Testis (tissue), 2 donors: ENCODE data around the gene MPC1.

Experiments used
- POLR2A ChIP-seq: fragments of 450-650 bp; IDR thresholded peaks from one replicate; pipeline ENCODE4 v1.6.1; 2017; ENCODE audit warnings: antibody characterized with exemption, mild to moderate bottlenecking, moderate library complexity
- TF ChIP-seq, protein P1 (sequence below), 3 experiments: fragments of 450-650 bp in 2 of 3; fragments of 200-600 bp in 1 of 3; sonication (generic) in 1 of 3; IDR thresholded peaks; one replicate each; pipeline ENCODE4 v1.5.1; 2016 to 2019; ENCODE audit warnings: antibody characterized with exemption in 3 of 3, mild to moderate bottlenecking in 2 of 3, moderate library complexity in 1 of 3

DNA sequence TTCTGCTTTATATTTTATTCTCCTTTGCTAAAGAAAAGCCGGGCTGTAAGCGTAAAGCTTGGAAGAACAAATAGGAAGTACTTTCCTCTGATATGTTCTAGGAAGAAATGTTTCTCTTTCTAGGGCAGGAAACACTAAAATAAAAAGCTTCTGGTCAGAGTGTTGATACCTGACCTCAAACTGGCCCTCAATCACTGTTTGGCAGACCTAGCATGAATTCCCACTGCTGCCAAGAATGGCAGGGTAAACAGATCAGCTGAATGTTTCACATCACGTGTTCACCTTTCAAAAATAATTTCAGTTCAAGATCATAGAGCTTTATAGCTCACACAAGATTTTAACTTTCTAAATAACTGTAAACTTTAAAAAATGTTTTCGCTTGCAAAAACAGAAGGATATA is 2.9 kb downstream of the MPC1 start:
- TF ChIP-seq, protein P1, sequence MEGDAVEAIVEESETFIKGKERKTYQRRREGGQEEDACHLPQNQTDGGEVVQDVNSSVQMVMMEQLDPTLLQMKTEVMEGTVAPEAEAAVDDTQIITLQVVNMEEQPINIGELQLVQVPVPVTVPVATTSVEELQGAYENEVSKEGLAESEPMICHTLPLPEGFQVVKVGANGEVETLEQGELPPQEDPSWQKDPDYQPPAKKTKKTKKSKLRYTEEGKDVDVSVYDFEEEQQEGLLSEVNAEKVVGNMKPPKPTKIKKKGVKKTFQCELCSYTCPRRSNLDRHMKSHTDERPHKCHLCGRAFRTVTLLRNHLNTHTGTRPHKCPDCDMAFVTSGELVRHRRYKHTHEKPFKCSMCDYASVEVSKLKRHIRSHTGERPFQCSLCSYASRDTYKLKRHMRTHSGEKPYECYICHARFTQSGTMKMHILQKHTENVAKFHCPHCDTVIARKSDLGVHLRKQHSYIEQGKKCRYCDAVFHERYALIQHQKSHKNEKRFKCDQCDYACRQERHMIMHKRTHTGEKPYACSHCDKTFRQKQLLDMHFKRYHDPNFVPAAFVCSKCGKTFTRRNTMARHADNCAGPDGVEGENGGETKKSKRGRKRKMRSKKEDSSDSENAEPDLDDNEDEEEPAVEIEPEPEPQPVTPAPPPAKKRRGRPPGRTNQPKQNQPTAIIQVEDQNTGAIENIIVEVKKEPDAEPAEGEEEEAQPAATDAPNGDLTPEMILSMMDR (IDR thresholded peaks at IDR 0.05): no peak
- TF ChIP-seq POLR2A: no peak
